Iris pigment epithelial cell (primary cell): ENCODE measurements around the gene VIPR1.

ENCODE experiments used
- DNase-seq: peaks from one replicate; pipeline ENCODE4 v3.0.0-alpha.2; 2011; ENCODE audit warnings: low read depth

The VIPR1 gene

GRCh38 chr3:42511736-42512135, 9.3 kb downstream of the VIPR1 start:
- no peak for DNase-seq

GRCh38 chr3:42513121-42513520, 10.7 kb downstream of the VIPR1 start:
- no peak for DNase-seq

- DNase-seq = no peak
Observed at GRCh38 chr3:42513521-42513920, 11.1 kb downstream of the VIPR1 start.

GRCh38 chr3:42514876-42515275, 12.4 kb downstream of the VIPR1 start:
- DNase-seq = no peak

- no peak for DNase-seq
Observed at GRCh38 chr3:42515391-42515916, 13.0 kb downstream of the VIPR1 start.

- DNase-seq = no peak
Observed at GRCh38 chr3:42515976-42516375, 13.5 kb downstream of the VIPR1 start.

GRCh38 chr3:42516443-42516842, 14.0 kb downstream of the VIPR1 start:
- DNase-seq = no peak

GRCh38 chr3:42517117-42517516, 14.7 kb downstream of the VIPR1 start:
- no peak for DNase-seq

GRCh38 chr3:42518800-42519567, 16.5 kb downstream of the VIPR1 start:
- no peak for DNase-seq

- no peak for DNase-seq
Observed at GRCh38 chr3:42519568-42519962, 17.1 kb downstream of the VIPR1 start.

GRCh38 chr3:42520336-42520735, 17.9 kb downstream of the VIPR1 start:
- DNase-seq = no peak

GRCh38 chr3:42520906-42521305, 18.5 kb downstream of the VIPR1 start:
- DNase-seq = no peak

GRCh38 chr3:42524751-42525150, 22.3 kb downstream of the VIPR1 start:
- no peak for DNase-seq

GRCh38 chr3:42525212-42525611, 22.8 kb downstream of the VIPR1 start:
- no peak for DNase-seq

GRCh38 chr3:42525736-42526345, 23.4 kb downstream of the VIPR1 start:
- DNase-seq = no peak

- DNase-seq = no peak
Observed at GRCh38 chr3:42526616-42527367, 24.3 kb downstream of the VIPR1 start.

GRCh38 chr3:42527368-42527917, 25.0 kb downstream of the VIPR1 start:
- DNase-seq = no peak

- DNase-seq = no peak
Observed at GRCh38 chr3:42529468-42529867, 27.0 kb downstream of the VIPR1 start.

GRCh38 chr3:42530073-42530472, 27.6 kb downstream of the VIPR1 start:
- DNase-seq = no peak

- no peak for DNase-seq
Observed at GRCh38 chr3:42531470-42531869, 29.0 kb downstream of the VIPR1 start.

GRCh38 chr3:42532229-42532628, 29.8 kb downstream of the VIPR1 start:
- DNase-seq = no peak

GRCh38 chr3:42533161-42533897, 30.9 kb downstream of the VIPR1 start:
- no peak for DNase-seq
